Measurements from ENCODE around the gene CD40LG.

Gene CD40LG

GRCh38 chrX:136666088-136666487, 18.1 kb downstream of the CD40LG start:
- ATAC-seq = no peak
- peaks cover 45% of the 10 kb centered on the region for H3K4me1 Mint-ChIP-seq
- H3K9me3 Mint-ChIP-seq = peaks cover 3% of the 10 kb centered on the region
- DNase-seq (ENCODE audit: low spot score in 2 of 2) = no peak
- no peak overlapping the region for H3K4me3 Mint-ChIP-seq
- H3K27ac Mint-ChIP-seq = no peak overlapping the region
- peaks cover 65% of the 10 kb centered on the region for H3K36me3 Mint-ChIP-seq

- Mint-ChIP-seq H3K36me3 (peaks cover 81% of the 10 kb centered on the region), H3K9me3 (peaks cover 3% of the 10 kb centered on the region), H3K4me3 (peak overlapping the region; percentile 34), H3K4me1 (peaks cover 54% of the 10 kb centered on the region), H3K27ac (peak overlapping the region; percentile 32)
- ATAC-seq = peak; percentile 19
- no peak for DNase-seq (ENCODE audit: low spot score in 2 of 2)
These were observed 19.6 kb downstream of the CD40LG start for GRCh38 chrX:136667446-136668168.

GRCh38 chrX:136671006-136671610, 23.1 kb downstream of the CD40LG start:
- H3K4me3 Mint-ChIP-seq = no peak overlapping the region
- H3K36me3 Mint-ChIP-seq = peaks cover 86% of the 10 kb centered on the region
- peak overlapping the region; percentile 23 for H3K27ac Mint-ChIP-seq
- DNase-seq (ENCODE audit: low spot score in 2 of 2) (no peak), ATAC-seq (peak; percentile 57)
- no peaks in the 10 kb centered on the region for H3K9me3 Mint-ChIP-seq
- peaks cover 68% of the 10 kb centered on the region for H3K4me1 Mint-ChIP-seq

- Mint-ChIP-seq H3K36me3 (peaks cover 74% of the 10 kb centered on the region), H3K4me3 (peak overlapping the region; percentile 49), H3K27ac (no peak overlapping the region), H3K9me3 (no peaks in the 10 kb centered on the region), H3K4me1 (peaks cover 44% of the 10 kb centered on the region)
- ATAC-seq (peak; percentile 45), DNase-seq (ENCODE audit: low spot score in 2 of 2) (no peak)
These were observed 26.5 kb downstream of the CD40LG start for GRCh38 chrX:136674270-136674985.

- no peak for DNase-seq (ENCODE audit: low spot score in 2 of 2)
- ATAC-seq = no peak
- Mint-ChIP-seq H3K4me1 (peaks cover 13% of the 10 kb centered on the region), H3K4me3 (no peak overlapping the region), H3K9me3 (no peaks in the 10 kb centered on the region), H3K27ac (no peak overlapping the region), H3K36me3 (peaks cover 35% of the 10 kb centered on the region)
These were observed 31.6 kb downstream of the CD40LG start for GRCh38 chrX:136679531-136679930.

- Mint-ChIP-seq H3K27ac (no peak overlapping the region), H3K4me3 (no peak overlapping the region), H3K4me1 (peaks cover 22% of the 10 kb centered on the region), H3K36me3 (no peaks in the 10 kb centered on the region), H3K9me3 (no peaks in the 10 kb centered on the region)
- ATAC-seq = no peak
- no peak for DNase-seq (ENCODE audit: low spot score in 2 of 2)
These were observed 36.2 kb downstream of the CD40LG start for GRCh38 chrX:136684120-136684519.

GRCh38 chrX:136687457-136687856, 39.5 kb downstream of the CD40LG start:
- peaks cover 46% of the 10 kb centered on the region for H3K4me1 Mint-ChIP-seq
- peak overlapping the region; percentile 12 for H3K4me3 Mint-ChIP-seq

GRCh38 chrX:136689436-136689835, 41.5 kb downstream of the CD40LG start:
- no peak for DNase-seq (ENCODE audit: low spot score in 2 of 2)
- peaks cover 8% of the 10 kb centered on the region for H3K36me3 Mint-ChIP-seq
- ATAC-seq = no peak

More at GRCh38 chrX:136687457-136687856, 39.5 kb downstream of the CD40LG start:
- H3K36me3 Mint-ChIP-seq = peaks cover 6% of the 10 kb centered on the region
- peak overlapping the region; percentile 72 for H3K27ac Mint-ChIP-seq
- DNase-seq (ENCODE audit: low spot score in 2 of 2) = no peak
- peak; percentile 94 for ATAC-seq
- H3K9me3 Mint-ChIP-seq = no peaks in the 10 kb centered on the region

GRCh38 chrX:136691028-136691809, 43.3 kb downstream of the CD40LG start:
- H3K36me3 Mint-ChIP-seq = peaks cover 11% of the 10 kb centered on the region
- peak overlapping the region; percentile 76 for H3K27ac Mint-ChIP-seq
- H3K9me3 Mint-ChIP-seq = no peaks in the 10 kb centered on the region
- ATAC-seq (peak; percentile 60), DNase-seq (ENCODE audit: low spot score in 2 of 2) (no peak)
- peak overlapping the region; percentile 16 for H3K4me3 Mint-ChIP-seq
- peaks cover 52% of the 10 kb centered on the region for H3K4me1 Mint-ChIP-seq

More at GRCh38 chrX:136689436-136689835, 41.5 kb downstream of the CD40LG start:
- peak overlapping the region; percentile 24 for H3K4me3 Mint-ChIP-seq
- H3K9me3 Mint-ChIP-seq = no peaks in the 10 kb centered on the region
- peaks cover 49% of the 10 kb centered on the region for H3K4me1 Mint-ChIP-seq
- H3K27ac Mint-ChIP-seq = peak overlapping the region; percentile 68

GRCh38 chrX:136692271-136692670, 44.3 kb downstream of the CD40LG start:
- H3K9me3 Mint-ChIP-seq = no peaks in the 10 kb centered on the region
- H3K4me3 Mint-ChIP-seq = peak overlapping the region; percentile 16
- peaks cover 11% of the 10 kb centered on the region for H3K36me3 Mint-ChIP-seq
- H3K4me1 Mint-ChIP-seq = peaks cover 54% of the 10 kb centered on the region
- ATAC-seq (no peak), DNase-seq (ENCODE audit: low spot score in 2 of 2) (no peak)
- H3K27ac Mint-ChIP-seq = peak overlapping the region; percentile 76

GRCh38 chrX:136694431-136695087, 46.6 kb downstream of the CD40LG start:
- DNase-seq (ENCODE audit: low spot score in 2 of 2) (no peak), ATAC-seq (peak; percentile 83)
- peaks cover 17% of the 10 kb centered on the region for H3K36me3 Mint-ChIP-seq
- H3K27ac Mint-ChIP-seq = peak overlapping the region; percentile 95
- peaks cover 5% of the 10 kb centered on the region for H3K9me3 Mint-ChIP-seq
- peaks cover 43% of the 10 kb centered on the region for H3K4me1 Mint-ChIP-seq
- H3K4me3 Mint-ChIP-seq = peak overlapping the region; percentile 65

GRCh38 chrX:136697156-136697555, 49.2 kb downstream of the CD40LG start:
- peaks cover 25% of the 10 kb centered on the region for H3K36me3 Mint-ChIP-seq
- no peak for ATAC-seq
- H3K27ac Mint-ChIP-seq = peak overlapping the region; percentile 89
- peaks cover 26% of the 10 kb centered on the region for H3K4me1 Mint-ChIP-seq
- no peak overlapping the region for H3K4me3 Mint-ChIP-seq
- peaks cover 8% of the 10 kb centered on the region for H3K9me3 Mint-ChIP-seq
- no peak for DNase-seq (ENCODE audit: low spot score in 2 of 2)

GRCh38 chrX:136708348-136708747, 60.4 kb downstream of the CD40LG start:
- Mint-ChIP-seq H3K36me3 (peaks cover 64% of the 10 kb centered on the region), H3K27ac (no peak overlapping the region), H3K4me1 (peaks cover 11% of the 10 kb centered on the region), H3K9me3 (no peaks in the 10 kb centered on the region), H3K4me3 (no peak overlapping the region)
- ATAC-seq (no peak), DNase-seq (ENCODE audit: low spot score in 2 of 2) (no peak)
